ENCODE results near the gene BCO1. TPM values are rescaled to one million over a fixed set of nuclear protein-coding genes. Genes with fewer than 3 reads are reported as not detected.

BCO1 gene
- total and polyA plus RNA-seq, 4 donors, result 0.11 to 0.50 (median 0.29) TPM

DNA sequence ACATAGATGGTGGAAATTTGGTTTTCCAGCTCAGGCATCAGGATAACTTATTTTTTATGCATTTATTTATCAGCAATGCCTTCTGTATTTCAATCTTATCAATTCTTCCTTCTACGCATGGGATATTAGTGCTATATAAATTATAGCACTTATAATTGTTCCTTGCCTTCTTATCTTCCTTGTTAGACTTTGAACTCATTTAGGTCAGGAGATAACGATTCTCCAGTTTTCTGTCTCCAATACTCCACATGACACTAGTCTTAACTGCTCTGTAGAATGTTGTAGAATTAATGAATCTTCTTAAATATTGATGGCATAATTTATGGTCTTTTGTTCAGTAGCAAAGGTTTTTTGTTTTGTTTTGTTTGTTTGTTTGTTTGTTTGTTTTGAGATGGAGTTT lies 10.7 kb upstream of the BCO1 start:
- no peak overlapping the region for H3K4me3 ChIP-seq (ENCODE audit: low read depth in 1 of 3, low read length in 3 of 3)
- no peaks in the 10 kb centered on the region for H3K9me3 ChIP-seq (ENCODE audit: control insufficient read depth in 4 of 4, low read length in 3 of 4)
- H3K4me1 ChIP-seq (ENCODE audit: control insufficient read depth in 4 of 4, insufficient read depth in 4 of 4, low read length in 3 of 4), result no peaks in the 10 kb centered on the region
- TF ChIP-seq JUND (IDR thresholded peaks at IDR 0.05) (no peak), FOXA1 (IDR thresholded peaks at IDR 0.05) (no peak), EGR1 (IDR thresholded peaks at IDR 0.05; ENCODE audit: low read depth in 2 of 2) (no peak), SP1 (IDR thresholded peaks at IDR 0.05) (no peak), RAD21 (IDR thresholded peaks at IDR 0.05) (no peak), NR2F2 (IDR thresholded peaks at IDR 0.05) (no peak), TAF1 (conservative IDR thresholded peaks at IDR 0.05) (no peak), RXRA (IDR thresholded peaks at IDR 0.05) (no peak), ZBTB33 (IDR thresholded peaks at IDR 0.05) (no peak), GABPA (IDR thresholded peaks at IDR 0.05 in 1 of 2, conservative IDR thresholded peaks at IDR 0.05 in 1 of 2) (no peak), YY1 (IDR thresholded peaks at IDR 0.05) (no peak), HNF4A (conservative IDR thresholded peaks at IDR 0.05) (no peak)
- TF ChIP-seq, protein P1, sequence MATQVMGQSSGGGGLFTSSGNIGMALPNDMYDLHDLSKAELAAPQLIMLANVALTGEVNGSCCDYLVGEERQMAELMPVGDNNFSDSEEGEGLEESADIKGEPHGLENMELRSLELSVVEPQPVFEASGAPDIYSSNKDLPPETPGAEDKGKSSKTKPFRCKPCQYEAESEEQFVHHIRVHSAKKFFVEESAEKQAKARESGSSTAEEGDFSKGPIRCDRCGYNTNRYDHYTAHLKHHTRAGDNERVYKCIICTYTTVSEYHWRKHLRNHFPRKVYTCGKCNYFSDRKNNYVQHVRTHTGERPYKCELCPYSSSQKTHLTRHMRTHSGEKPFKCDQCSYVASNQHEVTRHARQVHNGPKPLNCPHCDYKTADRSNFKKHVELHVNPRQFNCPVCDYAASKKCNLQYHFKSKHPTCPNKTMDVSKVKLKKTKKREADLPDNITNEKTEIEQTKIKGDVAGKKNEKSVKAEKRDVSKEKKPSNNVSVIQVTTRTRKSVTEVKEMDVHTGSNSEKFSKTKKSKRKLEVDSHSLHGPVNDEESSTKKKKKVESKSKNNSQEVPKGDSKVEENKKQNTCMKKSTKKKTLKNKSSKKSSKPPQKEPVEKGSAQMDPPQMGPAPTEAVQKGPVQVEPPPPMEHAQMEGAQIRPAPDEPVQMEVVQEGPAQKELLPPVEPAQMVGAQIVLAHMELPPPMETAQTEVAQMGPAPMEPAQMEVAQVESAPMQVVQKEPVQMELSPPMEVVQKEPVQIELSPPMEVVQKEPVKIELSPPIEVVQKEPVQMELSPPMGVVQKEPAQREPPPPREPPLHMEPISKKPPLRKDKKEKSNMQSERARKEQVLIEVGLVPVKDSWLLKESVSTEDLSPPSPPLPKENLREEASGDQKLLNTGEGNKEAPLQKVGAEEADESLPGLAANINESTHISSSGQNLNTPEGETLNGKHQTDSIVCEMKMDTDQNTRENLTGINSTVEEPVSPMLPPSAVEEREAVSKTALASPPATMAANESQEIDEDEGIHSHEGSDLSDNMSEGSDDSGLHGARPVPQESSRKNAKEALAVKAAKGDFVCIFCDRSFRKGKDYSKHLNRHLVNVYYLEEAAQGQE (IDR thresholded peaks at IDR 0.05), result no peak
- TF ChIP-seq, protein P2, sequence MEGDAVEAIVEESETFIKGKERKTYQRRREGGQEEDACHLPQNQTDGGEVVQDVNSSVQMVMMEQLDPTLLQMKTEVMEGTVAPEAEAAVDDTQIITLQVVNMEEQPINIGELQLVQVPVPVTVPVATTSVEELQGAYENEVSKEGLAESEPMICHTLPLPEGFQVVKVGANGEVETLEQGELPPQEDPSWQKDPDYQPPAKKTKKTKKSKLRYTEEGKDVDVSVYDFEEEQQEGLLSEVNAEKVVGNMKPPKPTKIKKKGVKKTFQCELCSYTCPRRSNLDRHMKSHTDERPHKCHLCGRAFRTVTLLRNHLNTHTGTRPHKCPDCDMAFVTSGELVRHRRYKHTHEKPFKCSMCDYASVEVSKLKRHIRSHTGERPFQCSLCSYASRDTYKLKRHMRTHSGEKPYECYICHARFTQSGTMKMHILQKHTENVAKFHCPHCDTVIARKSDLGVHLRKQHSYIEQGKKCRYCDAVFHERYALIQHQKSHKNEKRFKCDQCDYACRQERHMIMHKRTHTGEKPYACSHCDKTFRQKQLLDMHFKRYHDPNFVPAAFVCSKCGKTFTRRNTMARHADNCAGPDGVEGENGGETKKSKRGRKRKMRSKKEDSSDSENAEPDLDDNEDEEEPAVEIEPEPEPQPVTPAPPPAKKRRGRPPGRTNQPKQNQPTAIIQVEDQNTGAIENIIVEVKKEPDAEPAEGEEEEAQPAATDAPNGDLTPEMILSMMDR (IDR thresholded peaks at IDR 0.05; ENCODE audit: low read depth, low read length, missing input control), result no peak
- TF ChIP-seq, protein P3, sequence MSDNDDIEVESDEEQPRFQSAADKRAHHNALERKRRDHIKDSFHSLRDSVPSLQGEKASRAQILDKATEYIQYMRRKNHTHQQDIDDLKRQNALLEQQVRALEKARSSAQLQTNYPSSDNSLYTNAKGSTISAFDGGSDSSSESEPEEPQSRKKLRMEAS (IDR thresholded peaks at IDR 0.05), result no peak
- H3K36me3 ChIP-seq (ENCODE audit: control insufficient read depth in 4 of 4, insufficient read depth in 3 of 4, low read depth in 1 of 4, low read length in 3 of 4), result no peaks in the 10 kb centered on the region
- 76% methylated on average over 2 of the region's 2 CpGs for WGBS
- no peak overlapping the region for H3K27ac ChIP-seq (ENCODE audit: low read depth in 1 of 2, low read length in 2 of 2)
- no peak overlapping the region for H3K9ac ChIP-seq (ENCODE audit: low read depth in 1 of 2, low read length in 2 of 2)
- DNase-seq (ENCODE audit: low spot score), result no peak
- H3K27me3 ChIP-seq (ENCODE audit: control insufficient read depth in 4 of 4, insufficient read depth in 4 of 4, low read length in 3 of 4), result no peaks in the 10 kb centered on the region

GRCh38 chr16:81229811-81230210 lies 8.7 kb upstream of the BCO1 start:
- Histone ChIP-seq H3K9me3 (ENCODE audit: control insufficient read depth in 4 of 4, low read length in 3 of 4) (no peaks in the 10 kb centered on the region), H3K36me3 (ENCODE audit: control insufficient read depth in 4 of 4, insufficient read depth in 3 of 4, low read depth in 1 of 4, low read length in 3 of 4) (no peaks in the 10 kb centered on the region), H3K27ac (ENCODE audit: low read depth in 1 of 2, low read length in 2 of 2) (no peak overlapping the region), H3K4me1 (ENCODE audit: control insufficient read depth in 4 of 4, insufficient read depth in 4 of 4, low read length in 3 of 4) (no peaks in the 10 kb centered on the region), H3K4me3 (ENCODE audit: low read depth in 1 of 3, low read length in 3 of 3) (no peak overlapping the region), H3K27me3 (ENCODE audit: control insufficient read depth in 4 of 4, insufficient read depth in 4 of 4, low read length in 3 of 4) (no peaks in the 10 kb centered on the region), H3K9ac (ENCODE audit: low read depth in 1 of 2, low read length in 2 of 2) (no peak overlapping the region)
- no peak for DNase-seq (ENCODE audit: low spot score)
- TF ChIP-seq, protein P2 (IDR thresholded peaks at IDR 0.05; ENCODE audit: low read depth, low read length, missing input control), result no peak
- TF ChIP-seq ATF3 (IDR thresholded peaks at IDR 0.05) (no peak), RXRA (IDR thresholded peaks at IDR 0.05) (no peak), HNF4G (IDR thresholded peaks at IDR 0.05) (no peak), FOXA2 (IDR thresholded peaks at IDR 0.05) (no peak), ZBTB33 (IDR thresholded peaks at IDR 0.05) (no peak), GABPA (IDR thresholded peaks at IDR 0.05 in 1 of 2, conservative IDR thresholded peaks at IDR 0.05 in 1 of 2) (no peak), SP1 (IDR thresholded peaks at IDR 0.05) (no peak), JUND (IDR thresholded peaks at IDR 0.05) (no peak), RAD21 (IDR thresholded peaks at IDR 0.05) (no peak), EGR1 (IDR thresholded peaks at IDR 0.05; ENCODE audit: low read depth in 2 of 2) (no peak)
- WGBS, result 63% methylated on average over 7 of the region's 7 CpGs

All from liver (tissue), 9 donors.